ENCODE measurements around the gene MZT2A. TPM values are rescaled to one million over a fixed set of nuclear protein-coding genes. Genes with fewer than 3 reads are reported as not detected.
"Not testable (repeated sequence)": the region's sequence is repeated elsewhere in the genome, so short reads cannot be mapped to it uniquely, and the experiment has no call there.

The MZT2A gene
- total and polyA plus RNA-seq, 9 of the 15 experiments (the other 6 are each of a cell fraction or from before 2014, with no cell fraction given): 5.8 to 355 (median 101) TPM

DNA sequence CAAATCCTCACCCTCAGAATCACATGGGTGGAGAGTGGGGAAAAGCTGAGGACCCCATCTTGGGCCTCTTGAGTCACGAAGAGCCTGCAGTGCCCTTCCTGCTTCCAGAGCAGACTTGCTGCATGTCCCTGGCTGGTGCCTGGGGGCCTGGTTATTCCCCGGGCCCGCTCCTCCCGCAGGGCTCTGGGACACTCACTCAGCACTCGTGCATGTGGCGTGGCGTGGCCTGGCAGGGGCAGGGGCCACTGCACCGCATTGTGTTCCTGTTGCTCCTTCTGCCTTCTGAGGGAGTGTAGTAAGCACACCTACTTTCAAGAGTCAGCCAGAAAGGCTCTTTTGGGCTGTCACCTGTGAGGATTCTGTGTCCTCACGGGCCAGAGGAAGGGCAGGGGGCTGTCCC lies 17.4 kb upstream of the MZT2A start:
- intact Hi-C loops (cut with micrococcal nuclease): no loop called here
- POLR2A ChIA-PET: no interaction called here
- no peak overlapping the region for H3K4me2 ChIP-seq (ENCODE audit: insufficient read depth, low read length)
- no peaks in the 10 kb centered on the region for H4K20me1 ChIP-seq (replicated peaks; ENCODE audit: control insufficient read depth, insufficient read depth, low read length)
- H3K9me3 ChIP-seq (replicated peaks; ENCODE audit: control insufficient read depth, insufficient read depth, low read depth, low read length): no peaks in the 10 kb centered on the region
- no peak overlapping the region for H2AFZ ChIP-seq (ENCODE audit: low read depth, low read length)
- ATAC-seq: no peak
- H3K4me3 ChIP-seq: no peak overlapping the region
- H3K79me2 ChIP-seq (ENCODE audit: control insufficient read depth, insufficient read depth, low read length): no peaks in the 10 kb centered on the region
- H3K4me1 ChIP-seq (replicated peaks in 1 of 2; ENCODE audit: control insufficient read depth in 2 of 2, insufficient read depth in 2 of 2, low read length in 2 of 2): no peaks in the 10 kb centered on the region; a peak in 1 of 5 replicates
- H3K9ac ChIP-seq (ENCODE audit: insufficient read depth in 1 of 2, low read depth in 2 of 2, low read length in 2 of 2): no peak overlapping the region
- 98% methylated on average over 9 of the region's 9 CpGs for WGBS (ENCODE audit: insufficient coverage, low coverage, missing lambda C conversion rate)
- no TSS peak for BruUV-seq (replicated peaks)
- in situ Hi-C loops (cut with MboI): loop anchor here (25.0 kb wide), 1 partner anchor 1172 kb away; the partner anchor contains the start of gene IMP4
- no peak for FAIRE-seq
- peaks cover 69% of the 10 kb centered on the region; the same call in 2 of the 3 replicates for H3K36me3 ChIP-seq (ENCODE audit: control insufficient read depth, insufficient read depth, low read length)
- no peak overlapping the region for H3K27ac ChIP-seq (ENCODE audit: extremely low read depth, low read depth, low read length)
- H3K9me1 ChIP-seq (ENCODE audit: control insufficient read depth, insufficient read depth, low read length): no peaks in the 10 kb centered on the region
- DNase-seq (ENCODE audit: extremely low read depth in 1 of 4, low spot score in 3 of 4): no peak
- CTCF ChIA-PET (ENCODE audit: low intra/inter-chr PET ratio): no interaction called here
- TF ChIP-seq KDM2B (CRISPR knock-in tag; IDR thresholded peaks at IDR 0.05) (no peak), POLR2G (IDR thresholded peaks at IDR 0.05; ENCODE audit: low read depth, low read length) (0 out of 2 replicates have a peak, but pooled peaks have one; percentile 26)
- no peaks in the 10 kb centered on the region for H3K27me3 ChIP-seq (ENCODE audit: control insufficient read depth in 2 of 2, insufficient read depth in 2 of 2, low read length in 2 of 2)

DNA sequence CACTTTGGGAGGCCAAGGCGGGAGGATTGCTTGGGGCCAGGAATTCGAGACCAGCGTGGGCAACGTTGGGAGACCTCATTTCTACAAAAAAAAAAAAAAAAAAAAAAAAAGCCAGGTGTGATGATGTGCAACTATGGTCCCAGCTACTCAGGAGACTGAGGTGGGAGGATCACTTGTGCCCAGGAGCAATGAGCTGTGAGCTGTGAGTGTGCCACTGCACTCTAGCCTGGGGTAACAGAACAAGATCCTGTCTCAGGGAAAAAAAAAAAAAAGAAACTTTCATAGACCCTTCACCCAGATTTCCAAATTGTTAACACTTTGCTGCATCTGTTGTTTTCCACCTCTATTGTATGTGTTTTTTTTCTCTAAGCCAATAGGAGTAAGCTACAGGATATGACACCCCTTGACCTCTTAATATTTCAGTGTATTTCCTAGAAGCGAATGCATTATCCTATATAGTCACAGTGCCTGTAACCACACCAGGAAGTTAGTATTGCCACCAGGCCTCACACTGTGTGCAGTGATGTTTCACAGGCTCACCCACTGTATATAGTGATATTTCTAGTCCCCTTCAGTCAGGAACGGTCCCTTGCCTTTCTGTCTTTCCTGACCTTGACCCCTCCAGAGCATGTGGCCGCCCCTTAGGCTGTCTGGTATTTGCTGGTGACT lies 12.0 kb upstream of the MZT2A start:
- BruUV-seq (replicated peaks); intact Hi-C loops (cut with micrococcal nuclease); DNase-seq (ENCODE audit: extremely low read depth in 1 of 4, low spot score in 3 of 4); H3K9me3 ChIP-seq (replicated peaks; ENCODE audit: control insufficient read depth, insufficient read depth, low read depth, low read length); H4K20me1 ChIP-seq (replicated peaks; ENCODE audit: control insufficient read depth, insufficient read depth, low read length); CTCF ChIA-PET (ENCODE audit: low intra/inter-chr PET ratio); H3K9me1 ChIP-seq (ENCODE audit: control insufficient read depth, insufficient read depth, low read length); H3K27me3 ChIP-seq (ENCODE audit: control insufficient read depth in 2 of 2, insufficient read depth in 2 of 2, low read length in 2 of 2); H3K4me1 ChIP-seq (replicated peaks in 1 of 2; ENCODE audit: control insufficient read depth in 2 of 2, insufficient read depth in 2 of 2, low read length in 2 of 2); H3K79me2 ChIP-seq (ENCODE audit: control insufficient read depth, insufficient read depth, low read length); H3K9ac ChIP-seq (ENCODE audit: insufficient read depth in 1 of 2, low read depth in 2 of 2, low read length in 2 of 2); ATAC-seq; H3K4me2 ChIP-seq (ENCODE audit: insufficient read depth, low read length); H2AFZ ChIP-seq (ENCODE audit: low read depth, low read length); POLR2A ChIA-PET; H3K4me3 ChIP-seq; H3K27ac ChIP-seq (ENCODE audit: extremely low read depth, low read depth, low read length): not testable (repeated sequence)
- WGBS (ENCODE audit: insufficient coverage, low coverage, missing lambda C conversion rate): 91% methylated on average over 6 of the region's 7 CpGs
- in situ Hi-C loops (cut with MboI): loop anchor here (25.0 kb wide), 1 partner anchor 1167 kb away; the partner anchor contains the start of gene IMP4
- H3K36me3 ChIP-seq (ENCODE audit: control insufficient read depth, insufficient read depth, low read length): peaks cover 93% of the 10 kb centered on the region; the same call in 2 of the 3 replicates
- FAIRE-seq: peak; percentile 67

DNA sequence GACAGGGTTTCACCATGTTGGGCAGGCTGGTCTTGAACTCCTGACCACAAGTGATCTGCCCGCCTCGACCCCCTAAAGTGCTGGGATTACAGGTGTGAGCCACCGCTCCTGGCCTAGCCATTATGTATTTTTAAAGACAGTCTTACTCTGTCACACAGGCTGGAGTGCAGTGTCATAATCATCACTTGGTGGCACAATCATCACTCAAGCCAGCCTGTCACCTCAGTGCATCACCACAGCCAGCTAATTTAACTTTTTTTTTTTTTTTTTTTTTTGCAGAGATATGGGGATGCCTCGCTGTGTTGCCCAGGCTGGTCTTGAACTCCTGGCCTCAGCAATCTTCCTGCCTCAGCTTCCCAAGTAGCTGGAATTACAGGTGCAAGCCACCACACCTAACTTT lies 11.4 kb upstream of the MZT2A start:
- WGBS (ENCODE audit: insufficient coverage, low coverage, missing lambda C conversion rate): 91% methylated on average over 3 of the region's 4 CpGs
- H4K20me1 ChIP-seq (replicated peaks; ENCODE audit: control insufficient read depth, insufficient read depth, low read length); H3K4me1 ChIP-seq (replicated peaks in 1 of 2; ENCODE audit: control insufficient read depth in 2 of 2, insufficient read depth in 2 of 2, low read length in 2 of 2); BruUV-seq (replicated peaks); H2AFZ ChIP-seq (ENCODE audit: low read depth, low read length); intact Hi-C loops (cut with micrococcal nuclease); FAIRE-seq; H3K9me1 ChIP-seq (ENCODE audit: control insufficient read depth, insufficient read depth, low read length); H3K4me2 ChIP-seq (ENCODE audit: insufficient read depth, low read length); H3K9me3 ChIP-seq (replicated peaks; ENCODE audit: control insufficient read depth, insufficient read depth, low read depth, low read length); H3K4me3 ChIP-seq; H3K9ac ChIP-seq (ENCODE audit: insufficient read depth in 1 of 2, low read depth in 2 of 2, low read length in 2 of 2); H3K27me3 ChIP-seq (ENCODE audit: control insufficient read depth in 2 of 2, insufficient read depth in 2 of 2, low read length in 2 of 2); CTCF ChIA-PET (ENCODE audit: low intra/inter-chr PET ratio); H3K79me2 ChIP-seq (ENCODE audit: control insufficient read depth, insufficient read depth, low read length); DNase-seq (ENCODE audit: extremely low read depth in 1 of 4, low spot score in 3 of 4); ATAC-seq; H3K27ac ChIP-seq (ENCODE audit: extremely low read depth, low read depth, low read length): not testable (repeated sequence)
- in situ Hi-C loops (cut with MboI): loop anchor here (25.0 kb wide), 1 partner anchor 1166 kb away; the partner anchor contains the start of gene IMP4
- POLR2A ChIA-PET: interaction anchor here (0.6 kb wide), 1 partner anchor 1095 kb away, joined by 3 read pairs; no protein-coding TSS in a partner anchor
- peaks cover 94% of the 10 kb centered on the region; the same call in 2 of the 3 replicates for H3K36me3 ChIP-seq (ENCODE audit: control insufficient read depth, insufficient read depth, low read length)

All from K562 (cell line).